SK-N-DZ (cell line): ENCODE results near the gene STAG2. TPM values are rescaled to one million over a fixed set of nuclear protein-coding genes. Genes with fewer than 3 reads are reported as not detected.
"Not testable (repeated sequence)": the region's sequence is repeated elsewhere in the genome, so short reads cannot be mapped to it uniquely, and the experiment has no call there.

Experiments
- DNase-seq: peaks from one replicate; pipeline ENCODE4 v3.0.0-alpha.2; 2015; ENCODE audit warnings: low spot score
- polyA plus RNA-seq, 2 experiments: library from polyadenylated mRNA; depleted of rRNA; stranded (reverse); fragments of >200 nt; gene quantifications; 2 replicates each; pipeline ENCODE4 v1.2.3, GENCODE V29; 2014

Gene STAG2
- polyA plus RNA-seq (2014; cell fraction: cytosol; rRNA removed), result 55.1 and 59.0 TPM in 2 replicates
- 26.6 and 30.7 TPM in 2 replicates for polyA plus RNA-seq (2014; cell fraction: nucleus; rRNA removed)

- peak; percentile 80 for DNase-seq
Measured at GRCh38 chrX:123961268-123962005, at the start of gene STAG2. TSS of gene STAG2 (plus strand) at chrX:123961706. CDS start at chrX:124022628, 60,922 bp downstream.

- no peak for DNase-seq
Measured at GRCh38 chrX:123917069-123917468, 44.4 kb upstream of the STAG2 start.

GRCh38 chrX:123918106-123918721, 43.3 kb upstream of the STAG2 start:
- no peak for DNase-seq

- DNase-seq, result no peak
Measured at GRCh38 chrX:123920105-123920785, 41.3 kb upstream of the STAG2 start.

GRCh38 chrX:123923211-123923610, 38.3 kb upstream of the STAG2 start:
- no peak for DNase-seq

GRCh38 chrX:123924186-123924585, 37.3 kb upstream of the STAG2 start:
- DNase-seq, result no peak

- DNase-seq, result no peak
Measured at GRCh38 chrX:123927845-123928244, 33.7 kb upstream of the STAG2 start.

- not testable (repeated sequence) for DNase-seq
Measured at GRCh38 chrX:123932055-123932454, 29.5 kb upstream of the STAG2 start.

GRCh38 chrX:123943074-123943473, 18.4 kb upstream of the STAG2 start:
- DNase-seq, result no peak

- no peak for DNase-seq
Measured at GRCh38 chrX:123943488-123943887, 18.0 kb upstream of the STAG2 start.

GRCh38 chrX:123949846-123950245, 11.7 kb upstream of the STAG2 start:
- no peak for DNase-seq

GRCh38 chrX:123959281-123960063, 2.0 kb upstream of the STAG2 start:
- DNase-seq, result peak; percentile 16

- DNase-seq, result no peak
Measured at GRCh38 chrX:123960956-123961267, 594 bp upstream of the STAG2 start.

GRCh38 chrX:123962006-123962467, 531 bp downstream of the STAG2 start:
- no peak for DNase-seq

GRCh38 chrX:123962794-123963373, 1.4 kb downstream of the STAG2 start:
- DNase-seq, result peak; percentile 88

GRCh38 chrX:123964156-123964834, 2.8 kb downstream of the STAG2 start:
- no peak for DNase-seq

GRCh38 chrX:123965712-123966111, 4.2 kb downstream of the STAG2 start:
- no peak for DNase-seq

GRCh38 chrX:123967497-123967896, 6.0 kb downstream of the STAG2 start:
- DNase-seq, result no peak

- DNase-seq, result no peak
Measured at GRCh38 chrX:123968383-123969050, 7.0 kb downstream of the STAG2 start.

- no peak for DNase-seq
Measured at GRCh38 chrX:123971982-123972381, 10.5 kb downstream of the STAG2 start.
